AG08395 (cell line): ENCODE measurements around the gene THSD4.
A peak's percentile ranks its signal among the peaks of the same experiment; 100 is the strongest.

Experiments
- DNase-seq: peaks from one replicate; pipeline ENCODE4 v3.0.0; 2012; ENCODE audit warnings: mixed read lengths, low spot score

The THSD4 gene

DNA sequence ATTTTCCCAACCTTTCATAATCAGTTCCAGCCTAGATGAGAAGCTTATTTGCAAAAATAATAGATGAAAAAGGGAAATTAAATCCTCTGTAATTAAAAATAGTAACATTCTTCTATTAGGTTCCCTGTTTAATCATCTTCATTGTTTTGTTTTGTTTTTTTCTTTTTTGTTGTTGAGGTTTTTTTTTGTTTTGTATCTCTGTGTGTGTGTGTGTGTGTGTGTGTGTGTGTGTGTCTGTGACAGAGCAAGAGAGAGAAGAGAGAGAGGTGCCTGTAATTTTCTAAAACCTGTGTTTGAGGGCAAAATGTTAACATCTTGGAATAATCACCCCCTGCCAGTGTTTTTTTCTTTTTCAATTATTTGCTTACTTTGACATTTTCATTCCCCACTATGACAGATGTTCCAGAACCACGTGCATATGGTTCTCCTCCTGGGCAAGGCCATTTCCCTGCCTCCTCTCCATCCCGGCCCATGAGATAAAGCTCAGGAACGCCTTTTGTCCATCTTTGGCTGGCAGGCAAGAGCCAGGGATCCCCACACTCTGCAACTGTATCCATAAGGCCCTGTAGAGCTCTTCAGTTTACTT lies 573.3 kb downstream of the THSD4 start:
- DNase-seq: no peak

DNA sequence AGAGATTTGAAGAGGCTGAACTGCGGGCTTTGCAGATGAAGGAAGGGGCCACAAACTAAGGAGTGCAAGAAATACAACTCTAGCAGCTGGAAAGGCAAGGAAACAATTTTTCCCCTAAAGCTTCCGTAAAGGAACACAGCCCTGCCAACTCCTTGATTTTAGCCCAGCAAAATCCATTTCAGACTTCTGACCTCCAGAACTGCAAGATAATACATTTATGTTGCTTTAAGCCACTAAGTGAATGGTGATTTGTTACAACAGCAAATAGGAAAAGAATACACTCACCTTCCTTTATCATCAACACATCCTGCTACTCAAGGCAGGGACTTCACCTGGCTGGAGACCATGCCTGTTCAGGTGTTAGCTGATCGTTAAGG lies 575.8 kb downstream of the THSD4 start:
- DNase-seq: no peak

DNA sequence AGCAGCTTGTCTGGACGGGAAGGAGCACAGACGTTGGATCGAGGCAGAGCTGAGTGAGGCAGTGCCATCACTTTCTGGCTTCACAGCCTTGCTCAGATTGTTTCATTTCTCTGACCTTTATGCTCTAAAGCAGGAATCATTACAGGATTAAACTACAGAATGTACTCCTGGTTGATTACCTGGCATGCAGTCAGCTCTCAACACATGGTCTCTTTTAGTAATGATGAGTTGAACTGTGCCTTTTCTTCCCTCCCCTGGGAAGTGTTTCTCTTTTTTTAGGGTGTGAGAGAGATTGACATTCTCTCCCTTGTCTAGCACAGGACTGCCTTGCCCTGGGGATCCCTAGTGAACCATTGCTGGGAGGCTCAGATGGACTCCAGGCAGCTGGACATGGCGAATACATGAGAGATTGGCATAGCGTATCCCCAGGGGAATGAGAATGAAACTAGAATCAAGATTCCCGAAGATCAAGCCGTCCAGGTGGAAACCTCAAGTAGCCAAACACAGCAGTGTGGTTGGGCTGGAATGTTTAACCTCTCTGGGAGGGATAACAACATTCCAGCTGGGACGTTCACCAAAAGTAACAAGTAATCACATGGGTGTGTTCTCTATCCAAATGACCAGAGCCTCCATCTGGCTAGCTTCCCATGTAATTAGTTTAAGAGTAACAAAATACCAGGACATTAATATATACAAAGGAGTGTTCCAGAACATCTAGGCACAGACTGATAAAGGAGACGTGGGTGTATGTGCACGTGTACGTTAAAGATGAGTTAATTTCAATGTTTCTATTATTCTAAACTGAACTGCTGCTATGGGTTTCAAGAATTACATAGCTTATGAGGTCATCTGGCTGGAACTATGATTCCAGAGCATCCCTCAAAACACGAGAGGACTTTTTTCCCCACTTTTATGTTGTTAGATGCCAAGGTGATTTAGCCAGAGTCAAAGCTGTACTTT lies 576.5 kb downstream of the THSD4 start:
- DNase-seq: peak; percentile 78

DNA sequence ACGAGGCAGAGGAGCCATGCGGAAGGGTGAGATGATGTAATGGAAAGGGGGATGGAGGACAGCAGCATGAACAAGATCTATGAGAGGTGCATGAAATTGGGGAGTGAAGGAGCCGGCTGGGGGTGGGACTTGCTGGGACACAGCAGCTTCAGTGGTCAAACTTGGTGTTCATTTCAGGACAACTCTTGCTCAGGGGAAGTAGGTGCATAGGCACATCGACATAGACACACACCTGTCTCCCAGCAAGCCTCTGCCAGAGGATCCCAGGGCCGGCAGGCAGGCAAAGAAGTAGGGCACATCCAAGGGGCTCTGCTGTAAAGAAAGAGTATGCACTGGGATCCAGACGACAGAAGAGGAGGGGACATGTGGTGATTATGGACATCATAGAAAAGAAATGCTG lies 582.0 kb downstream of the THSD4 start:
- no peak for DNase-seq

DNA sequence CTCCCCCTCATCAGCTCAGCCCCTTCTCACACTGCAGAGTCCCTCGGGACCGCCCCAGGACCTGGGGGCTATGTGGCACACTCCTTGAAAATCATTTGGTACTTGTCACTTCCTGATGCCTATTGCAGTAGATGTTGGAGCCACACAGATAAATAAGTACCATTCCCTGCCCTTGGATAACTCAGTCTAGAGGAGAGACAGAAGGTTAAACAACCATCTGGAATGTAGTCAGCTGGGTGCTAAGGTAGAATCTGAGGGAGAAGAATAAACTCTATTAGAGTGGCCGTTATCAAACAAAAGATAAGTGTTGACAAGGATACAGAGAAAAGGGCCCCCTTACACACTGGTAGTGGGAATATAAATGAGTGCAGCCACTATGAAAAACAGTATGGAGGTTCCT lies 582.8 kb downstream of the THSD4 start:
- no peak for DNase-seq

DNA sequence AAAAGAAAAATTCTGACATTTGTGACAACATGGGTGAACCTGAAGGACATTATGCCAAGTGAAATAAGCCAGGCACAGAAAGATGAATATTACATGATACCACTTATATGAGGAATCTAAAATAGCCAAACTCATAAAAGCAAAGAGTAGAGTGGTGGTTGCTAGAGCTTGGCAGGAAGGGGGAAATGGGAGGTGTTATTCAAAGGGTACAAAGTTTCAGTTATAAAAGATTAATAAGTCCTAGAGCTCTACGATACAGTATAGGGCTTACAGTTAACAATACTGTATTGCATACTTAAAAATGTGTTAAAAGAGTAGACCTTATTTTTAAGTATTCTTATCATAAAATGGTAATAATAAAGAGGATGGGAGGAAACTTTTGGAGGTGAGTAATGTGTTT lies 583.5 kb downstream of the THSD4 start:
- no peak for DNase-seq

DNA sequence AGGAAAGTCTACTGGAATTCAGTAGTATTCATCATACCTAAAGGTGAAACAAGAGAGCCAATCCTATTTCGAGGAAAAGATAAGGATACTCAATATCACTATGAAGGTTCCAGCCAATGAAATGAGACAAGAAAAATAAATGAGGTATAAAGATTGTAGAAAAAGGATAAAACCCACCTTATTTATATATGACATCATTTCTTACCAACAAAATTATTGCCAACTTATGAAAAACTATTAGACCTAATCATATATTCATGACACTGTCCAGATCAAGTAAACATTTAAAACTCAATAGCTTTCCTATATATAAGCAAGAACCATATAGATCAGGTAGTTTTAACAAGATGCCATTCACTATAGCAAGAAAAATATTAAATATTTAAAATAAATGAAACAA lies 584.7 kb downstream of the THSD4 start:
- DNase-seq: no peak

DNA sequence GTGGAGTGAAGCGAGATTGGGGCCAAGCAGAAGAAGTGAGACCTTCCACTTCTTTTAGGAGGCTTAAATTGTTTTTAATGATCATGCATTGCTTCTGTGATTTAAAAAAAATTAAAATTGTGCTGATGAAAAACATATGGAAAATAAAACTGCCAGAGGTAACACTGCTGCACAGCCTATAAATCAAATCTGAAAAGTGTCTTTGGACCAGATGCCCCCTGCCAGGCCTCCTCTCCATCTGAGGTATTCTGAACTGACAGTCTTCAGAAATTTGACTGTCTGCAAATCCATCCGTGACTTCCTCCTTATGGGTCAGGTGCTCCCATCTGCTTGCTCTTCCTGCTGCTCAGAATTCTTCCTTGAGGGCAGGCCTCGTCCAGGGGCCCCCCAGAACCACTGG lies 586.5 kb downstream of the THSD4 start:
- no peak for DNase-seq

DNA sequence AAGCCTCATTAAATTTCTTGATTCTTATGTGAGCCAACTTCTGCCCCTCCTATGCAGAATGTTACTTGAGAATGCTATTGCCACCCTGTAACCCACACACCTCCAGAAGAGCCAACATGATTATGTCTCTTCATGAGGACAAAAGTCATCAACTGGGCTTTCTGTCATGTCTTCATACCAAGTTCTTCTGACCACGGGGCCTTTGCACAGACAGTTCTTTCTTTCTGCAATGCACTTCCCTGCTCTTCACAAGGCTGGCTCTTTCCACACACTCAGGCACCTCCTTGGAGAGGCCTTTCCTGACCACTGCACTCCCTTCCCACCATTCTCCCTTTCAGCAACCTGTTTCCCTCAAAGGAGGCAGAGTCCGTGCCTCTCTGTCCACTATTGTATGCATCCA lies 587.2 kb downstream of the THSD4 start:
- DNase-seq: no peak

DNA sequence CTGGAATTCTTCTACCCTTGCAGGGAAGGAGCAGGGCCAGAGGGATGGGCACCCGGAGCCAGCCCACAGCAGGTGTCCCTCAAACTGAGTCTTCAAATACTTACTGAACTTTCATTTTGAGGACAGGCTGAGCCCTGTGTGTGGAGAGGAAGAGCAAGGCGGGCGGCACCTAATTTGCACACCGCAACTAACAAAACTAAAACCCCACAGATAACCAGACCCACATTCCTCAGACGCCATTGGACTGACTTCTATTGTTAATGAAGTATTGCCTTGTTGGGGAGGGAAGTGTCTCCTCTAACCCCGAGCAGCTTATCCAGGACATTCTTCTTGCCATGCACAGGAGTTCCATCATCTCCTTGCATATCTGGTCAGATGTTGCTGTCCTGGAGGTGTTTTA lies 589.9 kb downstream of the THSD4 start:
- DNase-seq: peak; percentile 43

DNA sequence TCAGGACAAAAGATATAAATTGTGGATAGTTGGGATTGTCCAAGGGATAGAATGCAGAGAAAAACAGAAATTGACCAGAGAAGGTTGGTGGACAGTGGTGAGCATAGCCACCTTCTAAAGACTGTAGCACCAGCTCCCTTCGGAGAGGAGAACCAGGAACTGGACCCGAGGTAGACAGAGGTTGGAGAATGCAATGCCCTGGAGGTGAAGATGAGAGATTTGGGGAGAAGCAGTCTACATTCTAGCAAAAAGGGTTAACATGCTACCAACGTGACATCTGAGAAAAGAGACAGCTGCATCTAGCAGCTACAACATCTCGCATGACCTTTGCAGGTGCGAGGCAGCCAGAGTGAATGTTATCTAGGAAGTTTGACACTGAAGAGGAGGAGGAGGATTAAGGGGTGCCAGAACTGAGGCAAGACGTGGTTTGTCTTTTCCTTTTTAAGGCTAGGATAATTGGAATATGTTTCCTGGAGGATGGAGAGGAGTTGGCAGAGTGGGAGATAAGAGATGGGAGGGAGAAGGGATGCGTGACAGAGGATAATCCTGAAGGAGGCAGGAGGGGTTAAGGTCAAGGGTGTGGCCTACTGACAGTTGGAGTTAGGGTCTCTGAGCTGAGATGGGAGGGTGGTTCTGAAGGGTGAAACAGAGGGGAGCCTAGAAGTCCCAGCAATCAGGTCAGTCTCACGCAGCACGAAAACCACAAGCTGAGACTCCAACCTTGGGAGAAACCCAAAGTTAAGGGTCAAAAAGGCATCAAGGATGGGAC lies 591.4 kb downstream of the THSD4 start:
- DNase-seq: no peak

DNA sequence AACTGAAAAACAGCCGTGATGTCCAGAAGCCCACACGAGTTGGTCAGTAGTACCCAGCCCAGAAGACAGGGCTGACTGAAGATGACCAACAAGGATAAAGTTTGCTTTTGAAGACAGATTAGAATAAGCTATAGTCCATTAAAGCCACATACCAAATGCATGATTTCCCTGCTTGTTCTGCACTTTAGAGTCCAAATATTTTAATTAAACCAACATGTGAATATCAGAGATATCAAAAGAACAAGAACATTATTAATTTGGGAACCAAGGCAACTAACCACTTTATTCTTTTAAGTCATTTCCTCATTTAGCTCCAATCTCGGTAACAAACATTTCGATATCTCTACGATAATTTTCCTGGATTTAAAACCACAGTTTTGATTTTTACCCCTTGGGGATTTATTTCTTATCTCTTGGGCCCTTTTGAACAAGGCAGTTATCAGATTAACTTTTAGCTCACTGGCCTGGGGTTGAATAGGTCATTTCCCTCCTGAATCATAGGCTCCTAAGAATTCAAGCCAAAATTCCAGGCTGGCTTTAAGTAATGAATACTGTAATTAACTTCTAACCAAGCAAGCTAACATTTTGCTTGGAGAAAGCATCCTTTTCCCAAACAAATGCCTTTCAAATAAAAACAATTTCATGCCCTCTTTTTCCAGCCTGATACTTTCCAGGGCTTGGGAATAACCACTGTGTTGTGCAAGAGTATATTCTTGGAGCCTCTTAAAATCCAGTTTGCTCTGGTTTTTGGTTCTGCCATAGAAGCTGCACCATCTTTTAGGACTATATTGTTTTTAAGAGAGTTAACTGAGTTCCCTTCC lies 592.2 kb downstream of the THSD4 start:
- peak; percentile 52 for DNase-seq

DNA sequence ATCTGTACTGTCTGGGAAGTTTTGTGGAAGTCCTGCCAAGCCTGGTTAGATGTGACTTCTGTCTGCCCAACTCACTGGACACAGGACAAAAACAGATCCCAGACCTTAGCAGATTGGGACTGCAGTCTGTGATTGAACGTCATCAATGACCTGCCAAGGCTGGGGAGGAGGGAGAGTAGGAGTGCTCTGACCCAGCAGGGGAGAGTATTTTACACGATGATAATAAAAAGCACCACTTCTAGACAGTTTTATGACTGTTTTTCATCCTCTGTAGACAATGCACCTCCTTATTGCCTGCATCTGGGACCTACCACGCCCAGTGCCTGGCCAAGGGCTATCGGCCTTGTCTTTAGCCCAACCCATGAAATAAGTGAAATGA lies 592.8 kb downstream of the THSD4 start:
- no peak for DNase-seq

DNA sequence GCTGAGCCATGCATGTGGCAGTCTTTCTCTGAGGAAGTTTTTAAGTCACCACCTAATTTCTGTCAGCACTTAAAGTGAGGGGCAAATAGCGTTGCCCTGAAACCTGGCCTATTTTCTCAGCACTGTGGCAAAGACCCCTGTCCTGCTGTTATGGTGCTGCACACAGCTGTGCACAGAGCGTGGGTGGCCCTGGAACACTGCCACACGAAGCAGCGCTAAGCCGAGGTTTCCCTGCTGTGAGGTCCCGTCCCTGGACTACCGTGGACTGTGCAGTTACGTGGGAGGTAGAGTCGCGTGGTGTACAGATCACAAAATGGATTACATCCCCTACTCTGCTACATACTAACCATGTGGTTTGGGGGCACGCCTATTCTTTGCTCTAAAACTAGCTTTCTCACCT lies 593.5 kb downstream of the THSD4 start:
- DNase-seq: no peak

DNA sequence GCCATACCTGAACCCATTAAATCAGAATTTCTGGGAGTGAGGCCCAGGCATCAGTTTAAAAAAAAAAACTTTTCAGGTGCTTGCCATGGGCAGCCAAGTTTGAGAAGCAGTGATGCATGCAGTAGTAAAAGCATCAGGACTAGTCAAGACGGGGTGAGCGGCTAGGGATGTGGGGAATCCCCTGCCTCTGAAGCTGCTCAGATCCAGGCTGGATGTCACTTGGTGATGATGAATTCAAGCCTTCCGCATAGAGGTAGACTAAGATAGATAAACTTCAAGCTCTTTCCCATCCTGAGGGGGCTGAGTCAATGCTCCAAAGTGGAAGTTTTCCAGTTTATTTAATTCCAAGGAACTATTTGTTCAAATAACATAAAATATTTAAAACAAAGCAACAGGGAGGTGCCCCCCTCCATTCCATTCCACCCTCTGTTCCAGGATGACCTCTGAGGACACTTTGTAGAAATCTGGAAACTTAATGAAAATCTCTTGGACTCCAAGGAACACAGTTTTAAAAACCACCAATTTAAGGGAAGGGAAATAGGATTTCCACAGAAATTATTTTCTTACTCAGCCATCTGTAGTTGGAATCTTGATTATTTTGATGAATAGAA lies 594.6 kb downstream of the THSD4 start:
- DNase-seq: no peak

DNA sequence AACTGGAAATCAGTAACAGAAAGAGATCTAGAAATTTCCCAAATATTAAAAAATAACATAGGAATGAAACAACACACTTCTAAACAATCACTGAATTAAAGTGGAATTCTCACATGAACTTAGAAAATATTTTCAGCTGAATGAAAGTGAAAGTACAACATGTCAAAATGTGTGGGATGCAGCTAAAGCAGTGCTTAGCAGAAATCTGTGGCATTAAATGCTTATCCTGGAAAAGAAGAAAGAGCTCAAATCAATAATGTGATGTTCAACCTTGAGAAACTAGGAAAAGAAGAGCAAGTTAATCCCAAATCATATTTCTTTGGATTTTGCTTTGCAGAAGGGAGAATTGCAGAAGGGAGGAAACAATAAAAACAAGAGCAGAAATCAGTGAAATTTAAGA lies 596.9 kb downstream of the THSD4 start:
- no peak for DNase-seq

DNA sequence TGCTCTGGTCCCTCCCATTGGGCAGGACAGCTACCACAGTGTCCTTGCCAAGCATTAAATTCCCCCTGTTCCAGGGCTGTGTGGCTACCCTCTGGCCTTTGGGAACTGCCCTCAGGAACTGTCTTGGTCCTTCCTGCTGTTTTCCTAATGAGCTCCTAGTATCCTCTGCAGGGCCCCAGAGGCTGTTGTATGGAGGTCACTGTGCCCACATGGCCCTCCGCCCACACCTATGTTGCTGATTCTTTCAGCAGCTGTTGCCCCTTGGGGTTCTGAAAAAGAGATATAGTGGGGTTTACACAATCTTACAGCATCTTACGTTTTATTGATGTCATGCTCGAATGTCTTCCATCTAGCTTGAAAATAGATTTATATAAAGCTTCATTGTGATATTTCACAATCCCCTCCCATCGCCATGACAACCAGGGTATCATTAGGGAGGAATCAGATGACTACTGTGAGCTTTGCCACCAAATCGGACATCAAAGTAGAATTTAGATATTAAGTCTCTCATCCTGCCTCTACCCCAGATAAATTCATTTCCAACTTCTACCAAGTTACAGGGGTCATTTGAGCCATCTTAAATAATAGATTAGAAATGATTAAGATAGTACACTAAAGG lies 598.0 kb downstream of the THSD4 start:
- DNase-seq: no peak

DNA sequence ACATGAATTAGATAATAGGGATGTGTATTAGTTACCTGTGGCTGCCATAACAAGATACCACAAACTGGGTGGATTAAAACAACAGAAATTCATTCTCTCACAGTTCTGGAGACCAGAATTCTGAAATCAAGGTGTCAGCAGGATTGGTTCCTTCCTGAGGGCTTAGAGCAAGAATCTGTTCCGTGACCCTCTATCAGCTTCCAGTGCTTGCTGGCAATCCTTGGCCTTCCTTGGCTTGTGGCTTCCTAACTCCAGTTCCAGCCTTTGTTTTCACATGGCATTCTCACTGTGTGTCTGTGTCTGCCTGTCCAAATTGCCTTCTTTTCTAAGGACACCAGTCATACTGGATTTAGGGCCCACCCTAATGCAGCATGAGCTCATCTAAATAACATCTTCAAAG lies 600.6 kb downstream of the THSD4 start:
- DNase-seq: no peak

DNA sequence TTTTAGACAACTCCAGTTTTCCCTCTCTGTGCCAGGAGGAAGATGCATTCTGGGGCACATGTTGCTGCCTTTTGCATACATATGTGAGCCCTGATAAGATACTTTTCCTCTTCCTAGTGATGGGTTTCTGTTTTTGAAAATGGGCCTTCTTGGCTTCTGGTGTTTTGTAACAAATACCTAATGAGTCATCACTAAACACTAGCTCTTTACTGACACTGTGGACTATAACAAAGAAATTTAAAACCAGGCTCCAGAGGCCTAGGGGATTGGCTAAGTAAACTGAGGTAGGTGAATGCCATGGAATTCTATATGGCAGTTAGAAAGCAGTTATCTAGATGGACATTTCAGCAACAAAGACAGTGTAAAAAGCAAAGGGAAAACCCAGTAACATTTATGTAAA lies 601.7 kb downstream of the THSD4 start:
- DNase-seq: peak; percentile 57

DNA sequence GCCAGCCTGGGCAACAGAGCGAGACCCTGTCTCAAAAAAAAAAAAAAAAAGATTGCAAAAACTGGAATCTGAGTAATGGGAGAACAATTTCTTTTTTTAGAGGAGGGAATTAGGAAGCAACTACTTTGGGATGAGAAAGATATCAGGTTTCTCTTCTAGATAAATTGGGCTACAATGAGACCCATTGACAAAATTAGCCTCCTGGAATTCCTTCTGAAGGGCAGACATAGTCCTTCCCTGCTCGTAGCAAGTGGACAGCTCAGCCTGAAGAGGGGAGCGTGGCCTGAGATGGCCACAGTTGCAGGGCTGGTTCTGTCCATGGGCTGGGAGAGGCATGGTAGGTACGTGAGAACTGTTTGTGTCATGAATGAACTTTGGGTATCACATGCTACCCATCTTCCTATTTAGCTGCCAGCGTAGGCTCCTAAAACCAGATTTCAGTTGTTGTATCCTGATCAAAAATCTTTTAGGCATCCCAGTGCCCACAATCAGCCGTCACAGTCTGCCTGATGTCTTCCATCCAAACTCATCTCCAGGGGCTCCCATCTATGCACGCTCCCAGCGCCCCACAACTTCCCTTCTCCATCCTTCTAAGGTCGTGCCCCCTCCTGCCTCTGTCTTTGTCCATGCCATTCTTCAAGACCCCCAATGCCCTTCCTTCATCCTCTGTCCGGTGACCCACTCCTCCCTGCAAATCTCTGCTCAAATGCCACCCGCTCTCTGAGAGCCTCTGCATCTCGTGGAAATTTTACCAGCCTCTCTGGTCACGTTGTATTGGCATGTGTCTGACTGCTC lies 603.0 kb downstream of the THSD4 start:
- no peak for DNase-seq
